Tibial artery (tissue), 4 donors: ENCODE data around the gene CRCP.

ENCODE experiments used
- DNase-seq, 2 donors: peaks; one replicate each; pipeline ENCODE4 v3.0.0-alpha.2; 2019
- H3K27ac ChIP-seq, 2 donors: fragments of 200-600 bp; sonication (generic) in 1 of 2; 1 replicate in 1 of 2; 2 replicates in 1 of 2; pipeline ENCODE4 v1.5.1; 2018 to 2019; ENCODE audit warnings: mild to moderate bottlenecking in 1 of 2
- H3K27me3 ChIP-seq, 2 donors: fragments of 200-600 bp; sonication (generic) in 1 of 2; one replicate each; pipeline versions ENCODE4 v1.5.1 to v1.6.0; 2016 to 2019
- H3K36me3 ChIP-seq, 3 donors: fragments of 200-600 bp; sonication (generic) in 2 of 3; one replicate each; pipeline ENCODE4 v1.5.1; 2016 to 2019; ENCODE audit warnings: mild to moderate bottlenecking in 2 of 3
- H3K4me1 ChIP-seq, 4 donors: fragments of 200-600 bp; sonication (generic) in 2 of 4; 1 replicate in 3 of 4; 2 replicates in 1 of 4; pipeline ENCODE4 v1.5.1; 2016 to 2019
- H3K4me3 ChIP-seq, 2 donors: fragments of 200-600 bp; sonication (generic) in 1 of 2; 1 replicate in 1 of 2; 2 replicates in 1 of 2; pipeline ENCODE4 v1.5.1; 2018 to 2019; ENCODE audit warnings: mild to moderate bottlenecking in 2 of 2
- H3K9me3 ChIP-seq, 3 donors: fragments of 200-600 bp; sonication (generic) in 1 of 3; one replicate each; pipeline ENCODE4 v1.5.1; 2016 to 2019
- CTCF ChIP-seq, 2 experiments: fragments of 200-600 bp in 1 of 2; fragments of 450-650 bp in 1 of 2; IDR thresholded peaks; one replicate each; pipeline ENCODE4 v1.5.1; 2017 to 2019; ENCODE audit warnings: antibody characterized with exemption in 2 of 2, mild to moderate bottlenecking in 1 of 2, moderate library complexity in 1 of 2
- intact Hi-C: fragments of 100-400 bp; cut with DNase I; formaldehyde crosslinking; loops from one replicate; pipeline ENCODE4 v1.15.0; 2023; ENCODE audit warnings: low total_unique reads

Gene CRCP

GRCh38 chr7:66193146-66193725, 78.6 kb downstream of the CRCP start:
- H3K36me3 ChIP-seq: no peaks in the 10 kb centered on the region
- H3K4me1 ChIP-seq: no peaks in the 10 kb centered on the region
- H3K27me3 ChIP-seq: no peaks in the 10 kb centered on the region
- no peak for TF ChIP-seq CTCF (IDR thresholded peaks at IDR 0.05)
- no peak overlapping the region for H3K4me3 ChIP-seq
- intact Hi-C loops: no loop called here
- H3K27ac ChIP-seq: no peak overlapping the region
- no peak for DNase-seq
- H3K9me3 ChIP-seq: no peaks in the 10 kb centered on the region

- H3K27ac ChIP-seq: no peak overlapping the region
- H3K27me3 ChIP-seq: no peaks in the 10 kb centered on the region
- H3K4me1 ChIP-seq: no peaks in the 10 kb centered on the region
- DNase-seq: peak in 1 of 2 donors; percentile 10
- H3K4me3 ChIP-seq: no peak overlapping the region
- no peak for TF ChIP-seq CTCF (IDR thresholded peaks at IDR 0.05)
- H3K36me3 ChIP-seq: no peaks in the 10 kb centered on the region
- intact Hi-C loops: no loop called here
- no peaks in the 10 kb centered on the region for H3K9me3 ChIP-seq
Observed at GRCh38 chr7:66198469-66198868, 83.8 kb downstream of the CRCP start.

- DNase-seq: peak in 1 of 2 donors; percentile 27
- Histone ChIP-seq H3K4me3 (no peak overlapping the region), H3K36me3 (no peaks in the 10 kb centered on the region), H3K4me1 (no peaks in the 10 kb centered on the region), H3K27me3 (no peaks in the 10 kb centered on the region), H3K27ac (no peak overlapping the region), H3K9me3 (no peaks in the 10 kb centered on the region)
- intact Hi-C loops: no loop called here
- TF ChIP-seq CTCF (IDR thresholded peaks at IDR 0.05): no peak
Observed at GRCh38 chr7:66198956-66199355, 84.3 kb downstream of the CRCP start.

GRCh38 chr7:66202441-66202840, 87.8 kb downstream of the CRCP start:
- intact Hi-C loops: no loop called here
- no peak overlapping the region for H3K4me3 ChIP-seq
- H3K27me3 ChIP-seq: no peaks in the 10 kb centered on the region
- no peak overlapping the region for H3K27ac ChIP-seq
- TF ChIP-seq CTCF (IDR thresholded peaks at IDR 0.05): no peak
- no peaks in the 10 kb centered on the region for H3K9me3 ChIP-seq
- no peaks in the 10 kb centered on the region for H3K36me3 ChIP-seq
- peaks cover 0 to 24% (median 12%) of the 10 kb centered on the region in 4 donors for H3K4me1 ChIP-seq
- no peak for DNase-seq
